Type B pancreatic cell (in vitro differentiated cells): ENCODE results near the gene PSEN2. TPM values are rescaled to one million over a fixed set of nuclear protein-coding genes. Genes with fewer than 3 reads are reported as not detected.

Source experiments
- DNase-seq: peaks from one replicate; pipeline ENCODE4 v3.0.0; 2021; ENCODE audit warnings: mixed read lengths; ENCODE audit not compliant: unreplicated experiment; ENCODE audit errors: extremely low spot score
- H3K27ac Mint-ChIP-seq: 2 replicates; pipeline ENCODE4 v1.8.0; 2021; ENCODE audit warnings: mild to moderate bottlenecking, mixed read lengths
- H3K27me3 Mint-ChIP-seq: 2 replicates; pipeline ENCODE4 v1.8.0; 2021; ENCODE audit warnings: mixed read lengths
- H3K36me3 Mint-ChIP-seq: 2 replicates; pipeline ENCODE4 v1.8.0; 2021; ENCODE audit warnings: mixed read lengths
- H3K4me1 Mint-ChIP-seq: one replicate; pipeline ENCODE4 v1.8.0; 2021; ENCODE audit warnings: mixed read lengths; ENCODE audit not compliant: unreplicated experiment
- H3K4me3 Mint-ChIP-seq: 2 replicates; pipeline ENCODE4 v1.8.0; 2021; ENCODE audit warnings: mild to moderate bottlenecking, mixed read lengths
- H3K9me3 Mint-ChIP-seq: 2 replicates; pipeline ENCODE4 v1.8.0; 2021; ENCODE audit warnings: mixed read lengths
- long read RNA-seq: library from polyadenylated mRNA; unstranded; transcript quantifications from one replicate; pipeline ENCODE4 v2.0.0, GENCODE V29; 2020
- total RNA-seq: library from RNA; stranded (reverse); gene quantifications from 2 replicates; pipeline ENCODE4 v1.2.1, GENCODE V29; 2021; ENCODE audit warnings: low replicate concordance
- TF ChIP-seq, protein P1 (sequence below): fragments of 200-600 bp; sonication (generic); conservative IDR thresholded peaks from 2 replicates; pipeline ENCODE4 v1.5.0; 2021; ENCODE audit warnings: antibody characterized with exemption, mild to moderate bottlenecking

The PSEN2 gene
- total RNA-seq = 10.5 and 22.6 TPM in 2 replicates
- long read RNA-seq, transcript PSEN2-202 (13 exons, 2,306 nt) = major isoform, 14 of 29 reads
- long read RNA-seq, transcript PSEN2-203 (13 exons, 1,947 nt) = minor isoform, 5 of 29 reads
- long read RNA-seq, partial matches to known transcripts = 5 of 29 reads
- long read RNA-seq, other reads (novel, unspliced or antisense) = 5 of 29 reads

DNA sequence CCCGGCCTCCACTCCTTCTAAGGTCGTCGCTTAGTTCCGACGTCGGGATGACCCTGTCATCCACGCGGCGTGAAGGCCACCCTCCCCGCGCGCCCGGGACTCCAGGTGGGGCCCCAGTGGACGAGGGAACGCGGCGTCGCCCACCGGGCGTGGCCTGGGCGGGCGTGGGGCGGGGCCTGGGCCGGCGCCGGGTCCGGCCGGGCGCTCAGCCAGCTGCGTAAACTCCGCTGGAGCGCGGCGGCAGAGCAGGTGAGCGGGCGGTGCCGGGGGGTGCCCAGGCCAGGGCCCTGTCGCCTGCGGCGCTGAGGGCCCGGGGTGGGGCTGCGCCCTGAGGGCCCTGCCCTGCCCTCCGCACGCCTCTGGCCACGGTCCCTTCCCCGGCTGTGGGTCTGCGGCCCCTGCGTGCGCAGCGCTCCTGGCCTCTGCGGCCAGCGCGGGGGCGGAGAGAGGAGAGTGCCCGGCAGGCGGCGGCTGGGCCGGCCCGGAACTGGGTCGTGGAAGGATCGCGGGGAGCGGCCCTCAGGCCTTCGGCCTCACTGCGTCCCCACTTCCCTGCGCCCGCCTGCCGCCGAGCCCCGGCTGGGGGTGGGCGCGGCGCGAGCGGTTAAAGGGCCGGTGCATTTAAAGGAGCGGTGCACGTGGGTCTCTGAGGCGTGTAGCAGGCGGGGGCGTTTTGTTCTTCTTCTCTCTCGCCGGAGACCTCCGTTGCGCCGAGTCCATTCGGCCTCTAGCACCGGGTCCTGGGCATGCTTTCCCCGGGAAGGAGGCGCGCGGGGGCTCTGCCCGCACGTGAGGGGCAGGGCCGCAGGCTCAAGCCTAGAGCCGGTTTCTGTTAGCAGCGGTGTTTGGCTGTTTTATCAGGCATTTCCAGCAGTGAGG is at the start of gene PSEN2:
Gene PSEN2, plus strand, starts transcription at position 216 of the 879 bp plus-strand sequence. CDS start 11,292 bp downstream, outside the sequence.
- H3K27ac Mint-ChIP-seq = no peak within 1 kb of the TSS
- H3K9me3 Mint-ChIP-seq = peaks cover 5% of the 10 kb centered on the region
- peak within 1 kb of the TSS; percentile 91 for H3K4me3 Mint-ChIP-seq
- peaks cover 27% of the 10 kb centered on the region for H3K4me1 Mint-ChIP-seq
- H3K36me3 Mint-ChIP-seq = peaks cover 4% of the 10 kb centered on the region
- TF ChIP-seq, protein P1, sequence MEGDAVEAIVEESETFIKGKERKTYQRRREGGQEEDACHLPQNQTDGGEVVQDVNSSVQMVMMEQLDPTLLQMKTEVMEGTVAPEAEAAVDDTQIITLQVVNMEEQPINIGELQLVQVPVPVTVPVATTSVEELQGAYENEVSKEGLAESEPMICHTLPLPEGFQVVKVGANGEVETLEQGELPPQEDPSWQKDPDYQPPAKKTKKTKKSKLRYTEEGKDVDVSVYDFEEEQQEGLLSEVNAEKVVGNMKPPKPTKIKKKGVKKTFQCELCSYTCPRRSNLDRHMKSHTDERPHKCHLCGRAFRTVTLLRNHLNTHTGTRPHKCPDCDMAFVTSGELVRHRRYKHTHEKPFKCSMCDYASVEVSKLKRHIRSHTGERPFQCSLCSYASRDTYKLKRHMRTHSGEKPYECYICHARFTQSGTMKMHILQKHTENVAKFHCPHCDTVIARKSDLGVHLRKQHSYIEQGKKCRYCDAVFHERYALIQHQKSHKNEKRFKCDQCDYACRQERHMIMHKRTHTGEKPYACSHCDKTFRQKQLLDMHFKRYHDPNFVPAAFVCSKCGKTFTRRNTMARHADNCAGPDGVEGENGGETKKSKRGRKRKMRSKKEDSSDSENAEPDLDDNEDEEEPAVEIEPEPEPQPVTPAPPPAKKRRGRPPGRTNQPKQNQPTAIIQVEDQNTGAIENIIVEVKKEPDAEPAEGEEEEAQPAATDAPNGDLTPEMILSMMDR = peak; percentile 56
- peak; percentile 77 for DNase-seq
- H3K27me3 Mint-ChIP-seq = peaks cover 14% of the 10 kb centered on the region

DNA sequence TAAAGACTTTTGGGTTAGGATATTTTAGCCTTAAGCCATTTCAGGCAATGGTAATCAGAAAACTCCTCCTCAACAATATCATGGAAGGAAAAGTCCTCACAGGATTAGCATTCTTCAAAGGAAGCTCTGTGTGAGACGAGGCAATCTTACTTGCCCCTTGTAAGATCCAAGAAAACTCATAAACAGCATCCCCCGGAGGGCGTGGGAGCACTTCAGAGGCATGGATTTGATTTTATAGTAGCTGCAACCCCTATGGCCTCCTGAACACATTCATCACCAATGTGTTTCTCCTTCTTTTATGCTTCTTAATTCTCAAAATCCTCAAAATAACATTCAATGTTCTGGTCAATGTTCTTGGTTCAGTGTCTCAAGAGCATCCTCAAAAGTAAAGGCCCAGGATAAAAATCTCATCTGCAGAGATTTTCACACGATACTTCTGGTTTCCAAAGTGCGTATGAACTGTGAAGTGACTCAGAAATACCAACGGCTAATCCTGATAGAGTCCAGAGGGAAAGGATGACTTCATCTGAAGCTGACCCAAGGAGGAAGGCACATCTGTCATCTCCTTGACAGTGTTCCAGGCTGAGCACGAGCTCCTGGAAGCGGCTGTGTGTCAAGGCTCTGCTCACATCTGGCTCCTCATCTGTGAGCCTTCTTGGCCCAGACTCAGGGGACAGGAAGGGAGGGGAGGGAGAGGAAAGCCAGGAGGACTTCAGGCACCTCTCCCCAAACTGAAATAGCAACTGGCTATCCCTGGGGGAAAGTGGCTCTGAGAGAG is 49.3 kb upstream of the PSEN2 start:
- no peak overlapping the region for H3K27ac Mint-ChIP-seq
- peaks cover 13% of the 10 kb centered on the region for H3K4me1 Mint-ChIP-seq
- no peak overlapping the region for H3K4me3 Mint-ChIP-seq
- peaks cover 13% of the 10 kb centered on the region for H3K27me3 Mint-ChIP-seq
- H3K9me3 Mint-ChIP-seq = no peaks in the 10 kb centered on the region
- DNase-seq = no peak
- TF ChIP-seq, protein P1 = no peak
- H3K36me3 Mint-ChIP-seq = no peaks in the 10 kb centered on the region

DNA sequence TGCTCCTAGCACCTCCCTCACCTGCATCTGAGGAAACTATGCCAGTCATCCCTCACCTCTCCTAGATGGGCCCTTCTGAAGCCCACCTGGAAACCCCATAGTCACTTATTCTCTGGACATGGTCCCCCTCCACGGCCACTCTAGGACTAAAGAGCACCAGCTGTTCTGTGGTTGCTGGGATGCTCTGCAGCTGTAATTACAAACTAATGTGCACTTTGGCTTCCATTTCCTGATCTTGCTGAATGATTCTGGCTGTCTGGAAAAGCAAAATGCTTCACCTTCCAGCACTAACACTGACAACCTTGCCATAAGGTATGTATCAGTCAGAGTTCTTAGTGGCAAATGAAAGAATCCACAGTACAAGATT is 48.7 kb upstream of the PSEN2 start:
- DNase-seq = no peak
- no peak overlapping the region for H3K4me3 Mint-ChIP-seq
- H3K4me1 Mint-ChIP-seq = peaks cover 13% of the 10 kb centered on the region
- H3K9me3 Mint-ChIP-seq = no peaks in the 10 kb centered on the region
- TF ChIP-seq, protein P1 = no peak
- peak overlapping the region; percentile 36 for H3K27ac Mint-ChIP-seq
- no peaks in the 10 kb centered on the region for H3K36me3 Mint-ChIP-seq
- H3K27me3 Mint-ChIP-seq = peaks cover 13% of the 10 kb centered on the region

DNA sequence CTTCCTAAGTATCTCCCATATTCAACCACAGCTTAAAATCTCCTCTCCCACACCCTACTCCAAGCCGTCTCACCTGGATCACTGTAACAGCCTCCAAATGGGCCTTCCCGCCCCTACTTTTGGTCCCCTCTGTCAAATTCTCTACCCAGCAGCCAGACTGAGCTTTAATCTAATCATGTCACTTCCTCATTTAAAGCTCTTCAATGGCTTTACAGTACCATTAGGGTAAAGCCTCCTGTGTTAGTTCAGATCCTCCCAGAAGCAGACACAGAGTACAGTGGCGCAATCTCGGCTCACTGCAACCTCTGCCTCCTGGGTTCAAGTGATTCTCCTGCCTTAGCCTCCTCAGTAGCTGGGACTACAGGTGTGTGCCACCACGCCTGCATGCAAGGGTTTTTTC is 46.8 kb upstream of the PSEN2 start:
- TF ChIP-seq, protein P1 = no peak
- Mint-ChIP-seq H3K27ac (no peak overlapping the region), H3K4me3 (no peak overlapping the region), H3K9me3 (no peaks in the 10 kb centered on the region), H3K27me3 (peaks cover 13% of the 10 kb centered on the region), H3K4me1 (peaks cover 24% of the 10 kb centered on the region), H3K36me3 (no peaks in the 10 kb centered on the region)
- DNase-seq = no peak

DNA sequence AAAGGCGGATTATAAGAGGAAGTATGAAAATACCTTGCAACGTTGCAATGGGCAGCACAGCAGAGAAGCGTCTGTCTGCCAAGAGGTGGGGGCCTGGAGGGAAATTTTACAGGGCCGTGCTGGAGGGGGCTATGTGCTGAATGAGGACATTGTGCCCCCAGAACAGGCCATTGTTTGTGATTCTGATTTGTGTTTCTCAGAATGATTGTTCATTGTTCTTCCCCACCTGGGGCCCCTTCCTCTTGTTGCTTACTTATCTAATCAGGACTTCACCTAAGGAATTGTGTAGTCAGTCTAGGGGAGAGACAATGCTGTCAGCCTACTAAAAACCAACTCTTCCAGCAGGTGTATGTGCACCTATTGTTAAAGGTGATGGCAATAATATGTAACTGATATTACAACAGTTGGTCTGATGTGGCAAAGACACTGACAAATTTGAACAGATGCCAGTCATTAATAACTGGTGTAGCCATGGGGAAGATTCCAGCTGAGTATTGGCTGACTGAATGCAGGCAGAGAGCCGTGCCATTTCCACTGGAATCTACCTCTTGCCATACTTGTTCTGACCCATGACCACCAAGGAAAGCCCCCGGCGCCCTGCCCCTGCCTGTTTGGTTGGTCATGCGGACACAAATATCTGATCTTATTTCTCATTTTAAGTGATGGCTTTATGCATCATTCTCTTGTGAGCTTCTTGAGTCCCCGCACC is 45.2 kb upstream of the PSEN2 start:
- H3K36me3 Mint-ChIP-seq = no peaks in the 10 kb centered on the region
- no peak for DNase-seq
- H3K9me3 Mint-ChIP-seq = no peaks in the 10 kb centered on the region
- no peak overlapping the region for H3K27ac Mint-ChIP-seq
- no peak overlapping the region for H3K4me3 Mint-ChIP-seq
- H3K27me3 Mint-ChIP-seq = peaks cover 13% of the 10 kb centered on the region
- TF ChIP-seq, protein P1 = no peak
- peaks cover 24% of the 10 kb centered on the region for H3K4me1 Mint-ChIP-seq
